HG03095 (cell line): ENCODE results near the gene MICOS13.
A peak's percentile ranks its signal among the peaks of the same experiment; 100 is the strongest.

Experiments
- ATAC-seq: cut with Tn5 transposase; IDR thresholded peaks from one replicate; pipeline ENCODE4 v1.9.1; 2021; ENCODE audit warnings: moderate library complexity; ENCODE audit not compliant: unreplicated experiment

The MICOS13 gene

DNA sequence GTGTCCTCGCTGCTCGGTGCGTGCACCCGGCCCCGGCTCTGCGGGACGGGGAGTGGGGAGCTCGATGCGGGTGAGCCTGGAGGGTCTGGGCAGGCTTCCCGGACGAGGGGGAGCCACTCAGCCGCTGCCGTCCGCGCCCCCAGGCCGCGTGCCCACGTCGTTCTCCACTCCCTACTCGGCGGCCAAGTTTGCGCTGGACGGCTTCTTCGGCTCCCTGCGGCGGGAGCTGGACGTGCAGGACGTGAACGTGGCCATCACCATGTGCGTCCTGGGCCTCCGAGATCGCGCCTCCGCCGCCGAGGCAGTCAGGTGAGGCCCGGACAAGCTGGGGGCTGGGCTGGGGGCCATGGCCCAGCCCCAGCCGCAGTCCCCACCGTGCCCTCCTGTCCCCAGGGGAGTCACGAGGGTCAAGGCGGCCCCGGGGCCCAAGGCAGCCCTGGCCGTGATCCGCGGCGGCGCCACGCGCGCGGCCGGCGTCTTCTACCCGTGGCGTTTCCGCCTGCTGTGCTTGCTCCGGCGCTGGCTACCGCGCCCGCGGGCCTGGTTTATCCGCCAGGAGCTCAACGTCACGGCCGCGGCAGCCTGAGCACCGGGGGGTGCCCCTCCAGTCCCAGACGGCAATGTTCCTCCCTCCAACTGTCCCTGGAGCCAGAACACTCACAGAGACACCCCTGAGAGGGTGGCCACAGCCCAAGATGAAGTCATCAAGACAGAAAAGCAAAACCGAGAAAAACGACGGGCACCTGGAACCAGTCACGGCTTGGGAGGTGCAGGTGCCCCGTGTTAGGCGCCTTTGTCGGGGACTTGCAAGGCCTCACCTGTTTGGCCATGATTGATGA is 7.3 kb upstream of the MICOS13 start:
- ATAC-seq, result no peak

DNA sequence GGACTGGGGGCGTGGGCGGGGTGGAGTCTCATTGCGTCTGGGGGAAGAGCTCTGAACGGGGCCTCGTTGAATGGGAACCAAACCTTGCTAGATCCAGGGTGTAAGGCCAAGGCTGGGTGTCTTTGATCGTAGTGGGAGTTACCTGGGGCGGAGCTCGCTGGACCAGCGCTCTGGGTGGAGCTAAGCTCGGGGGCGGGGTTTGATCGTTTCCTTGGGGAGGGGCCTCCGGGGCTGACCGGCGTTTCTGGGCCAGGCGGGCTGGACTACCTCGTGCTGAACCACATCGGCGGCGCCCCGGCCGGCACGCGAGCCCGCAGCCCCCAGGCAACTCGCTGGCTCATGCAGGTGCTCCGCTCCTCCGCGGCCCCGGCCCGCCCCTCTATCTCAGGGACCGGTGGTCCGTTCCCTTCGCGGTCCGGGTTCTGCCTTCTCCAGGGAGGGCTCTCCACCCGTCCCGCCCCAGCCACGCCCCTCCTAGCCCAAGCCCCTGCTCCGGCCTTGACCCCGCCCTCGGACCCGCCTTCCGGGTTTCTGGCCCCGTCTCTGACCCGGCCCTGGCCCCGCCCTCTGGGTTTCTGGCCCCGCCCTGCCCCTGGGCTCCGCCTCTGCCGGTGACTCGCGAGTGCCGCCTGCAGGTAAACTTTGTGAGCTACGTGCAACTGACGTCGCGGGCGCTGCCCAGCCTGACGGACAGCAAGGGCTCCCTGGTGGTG is 6.5 kb upstream of the MICOS13 start:
- ATAC-seq, result peak; percentile 45

DNA sequence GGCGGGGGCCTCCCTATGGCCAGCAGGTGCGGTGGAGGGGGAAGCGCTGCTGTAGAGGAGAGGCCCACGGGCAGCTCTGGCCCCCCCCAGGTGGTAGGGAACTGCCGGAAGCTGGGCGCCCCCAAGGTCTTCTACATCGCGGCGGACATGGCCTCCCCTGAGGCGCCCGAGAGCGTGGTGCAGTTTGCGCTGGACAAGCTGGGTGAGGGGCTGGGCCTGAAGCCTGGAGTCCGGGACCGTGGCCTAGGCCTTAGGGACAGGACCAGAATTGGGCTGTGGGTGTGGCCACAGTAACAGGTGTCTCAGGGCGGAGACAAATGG is 6.0 kb upstream of the MICOS13 start:
- ATAC-seq, result no peak

DNA sequence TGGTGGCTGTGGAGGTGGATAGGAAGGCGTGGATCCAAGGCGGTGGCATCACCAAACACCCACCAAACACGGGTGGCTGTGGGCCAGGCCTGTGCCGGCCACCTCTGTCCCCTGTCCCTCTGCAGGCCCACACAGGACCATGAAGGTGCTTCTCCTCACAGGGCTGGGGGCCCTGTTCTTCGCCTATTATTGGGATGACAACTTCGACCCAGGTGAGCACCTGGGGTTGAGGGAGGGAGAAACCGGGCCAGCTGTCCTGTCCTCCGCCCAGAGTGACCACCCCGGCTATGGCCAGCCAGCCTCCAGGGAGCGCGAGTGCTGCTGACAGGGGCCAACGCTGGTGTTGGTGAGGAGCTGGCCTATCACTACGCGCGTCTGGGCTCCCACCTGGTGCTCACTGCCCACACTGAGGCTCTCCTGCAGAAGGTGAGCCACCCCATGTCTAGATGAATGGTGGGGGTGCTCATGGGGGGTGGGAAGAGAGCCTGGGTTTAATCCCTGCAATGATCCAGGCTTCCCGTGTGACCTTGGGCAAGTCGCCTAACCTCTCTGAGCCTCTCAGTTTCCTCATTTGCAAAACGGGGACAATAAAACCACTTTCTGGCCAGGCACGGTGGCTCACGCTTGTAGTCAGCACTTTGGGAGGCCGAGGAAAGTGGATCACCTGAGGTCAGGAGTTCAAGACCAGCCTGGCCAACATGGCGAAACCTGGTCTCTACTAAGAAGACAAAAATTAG is 4.5 kb upstream of the MICOS13 start:
- ATAC-seq, result no peak

DNA sequence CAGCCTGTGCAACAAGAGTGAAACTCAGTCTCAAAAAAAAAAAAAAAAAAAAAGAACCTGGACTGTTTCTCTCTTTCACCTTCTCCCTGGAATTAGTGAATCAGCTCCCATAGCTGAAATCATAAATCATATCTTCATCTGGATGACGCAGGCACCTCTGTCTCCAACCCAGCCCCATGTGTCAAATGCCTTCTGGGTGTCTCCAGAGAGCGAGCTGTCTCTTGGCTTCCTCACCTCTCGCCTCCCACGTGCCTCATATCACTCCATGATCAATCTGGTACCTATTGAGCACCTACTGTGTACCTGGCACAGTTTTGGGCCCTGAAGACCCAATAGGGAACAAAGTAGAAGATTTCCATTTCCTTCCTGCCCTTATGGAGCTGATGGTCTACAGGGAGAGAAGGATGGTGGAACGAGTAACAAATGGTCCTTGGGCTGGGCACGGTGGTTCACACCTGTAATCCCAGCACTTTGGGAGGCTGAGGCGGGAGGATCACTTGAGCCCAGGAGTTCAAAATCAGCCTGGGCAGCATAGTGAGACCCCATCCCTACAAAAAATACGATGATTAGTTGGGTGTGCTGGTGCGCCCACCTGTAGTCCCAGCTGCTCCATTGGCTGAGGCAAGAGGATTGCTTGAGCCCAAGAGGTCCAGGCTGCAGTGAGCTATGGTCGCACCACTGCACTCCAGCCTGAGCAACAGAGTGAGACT is 3.0 kb upstream of the MICOS13 start:
- ATAC-seq, result no peak

DNA sequence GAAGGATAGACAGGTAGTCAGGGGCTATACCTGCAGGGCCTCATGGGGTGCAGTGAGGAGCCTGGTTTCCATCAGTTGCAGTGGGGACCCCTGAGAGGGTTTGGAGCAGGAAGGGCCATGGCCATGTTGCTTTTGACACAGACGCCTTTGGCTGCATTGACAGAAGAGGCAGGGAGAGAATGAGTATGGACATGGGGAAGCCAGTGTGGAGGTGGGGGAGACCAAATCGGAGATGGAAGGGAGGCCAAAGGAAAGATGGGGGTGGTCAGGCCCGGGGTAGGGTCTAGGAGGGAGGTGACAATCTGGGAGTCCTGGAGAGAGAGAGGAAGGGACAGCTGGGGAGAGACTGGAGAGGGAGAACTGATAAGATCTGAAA is 1.8 kb upstream of the MICOS13 start:
- ATAC-seq, result no peak

DNA sequence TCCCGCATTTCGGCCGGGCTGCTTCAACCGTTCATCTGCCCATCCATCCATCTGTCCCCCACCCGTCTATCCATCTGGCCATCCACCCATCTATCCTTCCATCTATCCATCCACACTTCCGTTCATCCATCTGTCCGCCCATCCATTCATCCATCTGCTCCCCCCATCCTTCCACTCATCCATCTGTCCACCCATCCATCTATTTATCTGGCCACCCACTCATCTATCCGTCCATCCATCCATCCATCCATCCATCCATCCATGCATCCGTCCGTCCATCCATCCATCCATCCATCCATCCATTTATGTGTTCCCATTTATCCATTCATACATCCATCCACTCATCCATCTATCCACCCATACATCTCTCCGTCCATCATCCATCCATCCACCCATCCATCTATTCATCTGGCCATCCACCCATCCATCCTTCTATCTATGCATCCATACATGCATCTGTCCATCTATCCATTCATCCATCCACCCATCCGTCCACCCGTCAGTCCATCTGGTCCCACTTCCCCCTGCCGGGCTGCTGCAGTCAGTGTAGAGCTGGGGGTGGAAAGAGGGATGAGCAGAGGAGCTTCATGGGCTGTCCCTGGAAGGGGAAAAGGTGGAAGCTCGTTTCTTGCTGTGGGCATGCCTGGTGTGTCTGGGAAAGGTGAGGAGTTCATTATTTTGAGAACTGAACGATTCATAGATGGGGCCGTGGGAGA is 1.2 kb upstream of the MICOS13 start:
- no peak for ATAC-seq

DNA sequence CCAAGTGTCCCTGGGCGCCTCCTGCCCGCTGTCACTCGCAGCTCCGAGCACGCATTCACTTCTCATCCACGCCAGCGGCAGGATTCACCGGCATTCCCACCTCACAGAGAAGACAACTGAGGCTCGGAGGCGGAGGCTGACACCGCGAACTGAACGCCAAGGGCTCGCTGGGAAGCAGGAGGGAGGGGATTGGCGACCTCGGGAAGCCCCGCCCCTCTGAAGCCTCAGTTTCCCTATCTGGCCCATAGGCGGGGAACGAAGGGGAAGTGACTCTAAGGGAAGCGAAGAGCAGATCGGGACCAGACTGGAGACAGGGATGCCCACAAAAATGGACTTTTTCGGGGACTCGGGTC is 256 bp downstream of the MICOS13 start:
- ATAC-seq, result no peak

DNA sequence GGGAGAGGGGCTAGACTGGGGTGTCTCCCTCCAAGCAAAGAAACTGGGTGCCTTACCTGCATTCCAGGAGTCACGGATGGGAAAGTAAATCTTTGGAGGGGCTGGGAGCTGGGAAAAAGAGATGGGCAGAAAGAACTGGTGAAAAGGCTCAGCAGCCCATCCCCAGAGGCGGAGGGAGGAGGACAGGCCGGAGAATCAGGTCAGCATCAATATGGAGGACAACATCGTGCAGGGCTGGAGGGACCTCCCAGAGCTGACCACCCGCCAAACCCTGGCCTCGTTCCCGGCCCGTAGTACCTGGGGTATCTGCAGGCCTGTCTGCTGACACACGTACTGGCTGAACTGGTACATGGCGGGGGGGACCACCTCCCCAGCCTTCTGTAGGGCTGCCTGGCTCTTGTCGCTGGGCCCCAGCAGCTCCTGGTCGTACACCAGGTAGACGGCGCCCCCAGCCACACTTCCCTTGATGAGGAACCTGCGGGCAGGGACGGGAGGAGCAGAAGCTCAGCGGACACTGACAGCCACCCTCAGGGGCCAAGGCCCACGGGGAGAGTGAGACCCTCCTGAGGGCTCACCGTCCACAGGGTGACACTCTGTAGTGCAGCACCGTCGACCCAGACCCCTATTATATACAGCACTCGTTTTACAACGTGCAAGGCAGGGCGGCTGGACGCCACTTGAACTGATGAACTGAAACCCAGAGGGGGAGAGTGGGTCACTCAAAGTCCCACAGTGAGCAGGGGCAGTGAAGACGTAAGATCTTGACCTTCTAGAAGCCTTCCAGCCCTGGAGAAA is 830 bp downstream of the MICOS13 start:
- ATAC-seq, result no peak

DNA sequence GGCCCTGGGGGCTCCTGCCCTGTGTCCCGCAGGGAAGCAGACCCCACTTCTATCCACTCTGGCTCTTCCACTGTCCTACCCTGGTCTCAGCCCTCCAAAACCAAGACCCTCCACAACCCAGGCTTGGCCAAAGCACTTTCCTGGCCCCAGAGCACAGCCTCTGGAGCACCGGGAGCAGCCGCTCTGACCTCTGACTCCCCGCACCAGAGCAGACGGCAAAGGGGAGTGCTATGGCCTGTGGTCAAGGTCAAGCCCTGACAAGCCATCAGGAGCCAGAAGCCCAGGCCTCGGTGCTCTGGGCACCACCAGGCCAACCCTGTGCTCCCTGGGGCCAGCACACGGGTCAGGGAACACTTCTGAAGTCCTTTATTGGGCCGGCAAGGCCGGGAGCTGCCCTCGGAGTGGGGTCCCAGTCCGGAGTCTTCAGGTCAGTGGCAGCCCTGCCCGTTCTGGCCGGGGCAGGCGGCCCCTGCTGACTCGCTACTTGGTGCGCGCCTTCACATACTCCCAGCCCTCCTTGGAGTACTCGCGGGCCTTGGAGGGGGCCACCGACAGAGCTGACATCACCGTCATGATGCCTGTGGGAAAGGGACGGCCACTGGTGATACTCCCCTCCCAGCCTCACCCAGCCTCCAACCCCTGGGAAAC is 2.1 kb downstream of the MICOS13 start:
- no peak for ATAC-seq

DNA sequence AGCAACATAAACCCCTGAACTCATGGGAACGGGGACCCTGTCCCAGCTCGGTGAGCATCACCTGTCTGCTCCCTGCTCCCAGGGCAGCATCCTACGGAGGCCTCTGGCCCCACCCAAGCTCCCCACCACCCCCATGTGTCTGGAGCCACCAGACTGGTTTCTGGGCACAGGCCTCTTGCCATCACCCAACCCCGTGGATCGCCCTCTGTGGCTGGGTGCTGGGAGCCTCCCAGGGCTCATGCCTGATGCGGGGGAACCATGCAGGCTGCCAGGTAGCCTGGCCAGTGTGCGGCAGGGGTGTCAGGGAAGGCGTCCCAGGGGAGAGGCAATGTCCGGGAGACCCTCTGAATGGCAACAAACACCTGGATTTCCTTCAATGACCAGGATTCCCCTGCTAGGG is 2.7 kb downstream of the MICOS13 start:
- no peak for ATAC-seq

DNA sequence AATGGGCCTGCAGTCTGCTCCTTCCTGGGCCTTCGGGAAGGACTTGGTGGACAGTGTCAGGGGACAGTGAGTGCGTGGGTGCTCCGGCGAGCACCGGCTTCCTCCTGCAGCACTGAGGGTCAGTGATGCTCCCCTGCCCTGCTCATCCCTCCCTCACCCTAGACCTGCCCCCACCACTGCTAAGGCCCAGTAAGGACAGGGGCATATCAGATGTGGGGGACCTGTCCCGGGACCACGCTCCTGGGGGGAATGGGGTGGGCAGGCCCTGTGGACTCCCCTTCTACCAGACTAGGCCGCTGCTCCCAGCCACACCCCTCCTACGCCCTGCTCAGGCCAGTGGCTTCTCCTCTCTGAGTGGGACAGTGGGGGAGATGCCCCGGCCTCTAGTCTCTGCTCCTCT is 3.2 kb downstream of the MICOS13 start:
- ATAC-seq, result no peak

DNA sequence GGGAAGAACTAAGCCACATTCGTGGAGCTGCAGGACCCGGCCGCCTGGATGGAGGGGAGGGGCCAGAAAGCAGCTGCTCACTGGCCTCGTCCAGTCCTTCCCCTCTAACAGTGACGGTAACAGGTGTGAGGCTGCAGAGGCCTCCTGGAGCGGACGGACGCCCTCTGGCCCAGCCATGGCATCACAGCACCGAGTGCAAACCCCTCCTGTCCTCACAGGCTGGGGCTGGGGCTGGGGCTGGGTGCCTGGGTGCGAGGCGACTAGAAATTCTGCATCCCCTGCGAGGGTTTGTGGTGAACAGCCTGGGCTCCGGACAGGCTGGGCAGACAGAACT is 3.6 kb downstream of the MICOS13 start:
- ATAC-seq, result no peak

DNA sequence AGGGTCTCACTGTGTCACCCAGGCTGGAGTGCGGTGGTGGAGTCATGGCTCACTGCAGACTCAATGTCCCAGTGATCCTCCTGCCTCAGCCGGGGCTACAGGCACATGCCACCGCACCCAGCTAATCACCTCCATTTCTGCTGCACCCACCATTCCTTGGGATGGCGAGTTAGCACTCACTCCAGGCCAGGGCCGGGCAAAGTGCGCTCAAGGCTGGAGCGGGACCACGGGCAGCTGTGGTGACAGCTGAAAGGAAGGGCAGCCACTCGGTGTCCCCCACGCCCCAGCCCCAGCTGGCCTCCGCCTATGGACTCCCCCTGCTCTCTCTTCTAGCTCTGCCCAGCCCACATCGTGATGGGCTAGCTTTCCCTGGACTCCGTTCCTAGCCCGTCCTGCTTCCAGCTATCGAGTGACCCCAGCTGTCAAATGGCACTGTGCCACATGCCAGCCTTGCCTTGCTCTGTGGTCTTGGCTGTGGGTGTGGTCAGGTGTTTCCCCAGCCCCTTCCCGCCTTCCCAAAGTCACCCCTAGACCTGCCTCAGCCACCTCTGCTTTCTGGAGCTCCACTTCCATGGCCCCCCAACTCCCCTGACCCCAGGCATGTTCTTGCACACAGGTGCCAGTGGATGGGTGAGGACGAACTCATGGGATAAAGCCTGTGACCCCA is 4.1 kb downstream of the MICOS13 start:
- ATAC-seq, result no peak

DNA sequence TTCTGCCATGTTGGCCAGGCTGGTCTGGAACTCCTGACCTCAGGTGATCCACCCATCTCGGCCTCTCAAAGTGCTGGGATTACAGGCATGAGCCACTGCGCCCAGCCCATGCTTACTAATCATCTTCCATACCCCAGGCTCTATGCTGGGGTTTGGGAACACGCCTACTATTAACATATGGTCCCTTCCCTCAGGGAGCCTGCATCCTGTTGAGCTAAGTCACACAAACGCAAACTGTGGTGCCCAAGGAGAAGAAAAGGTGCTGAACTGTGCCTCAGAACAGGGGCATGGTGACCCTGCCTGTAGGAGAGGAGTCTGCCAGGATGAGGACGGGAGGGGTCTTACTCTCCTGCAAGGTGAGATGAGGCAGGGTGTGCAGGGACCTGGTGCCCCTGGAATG is 5.6 kb downstream of the MICOS13 start:
- ATAC-seq, result no peak

DNA sequence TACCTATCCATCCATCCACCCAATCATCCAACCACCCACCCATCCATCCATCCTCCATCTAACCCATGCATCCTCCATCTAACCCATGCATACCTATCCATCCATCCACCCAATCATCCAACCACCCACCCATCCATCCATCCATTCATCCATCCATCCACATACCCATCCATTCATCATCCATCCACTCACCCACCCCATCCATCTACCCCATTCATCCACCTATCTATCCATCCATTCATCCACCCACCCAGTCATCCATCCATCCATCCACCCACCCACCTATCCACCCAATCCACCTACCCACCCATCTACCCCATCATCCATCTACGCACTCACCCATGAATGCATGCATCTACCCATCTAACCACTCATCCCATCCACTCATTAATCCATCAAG is 6.6 kb downstream of the MICOS13 start:
- no peak for ATAC-seq

DNA sequence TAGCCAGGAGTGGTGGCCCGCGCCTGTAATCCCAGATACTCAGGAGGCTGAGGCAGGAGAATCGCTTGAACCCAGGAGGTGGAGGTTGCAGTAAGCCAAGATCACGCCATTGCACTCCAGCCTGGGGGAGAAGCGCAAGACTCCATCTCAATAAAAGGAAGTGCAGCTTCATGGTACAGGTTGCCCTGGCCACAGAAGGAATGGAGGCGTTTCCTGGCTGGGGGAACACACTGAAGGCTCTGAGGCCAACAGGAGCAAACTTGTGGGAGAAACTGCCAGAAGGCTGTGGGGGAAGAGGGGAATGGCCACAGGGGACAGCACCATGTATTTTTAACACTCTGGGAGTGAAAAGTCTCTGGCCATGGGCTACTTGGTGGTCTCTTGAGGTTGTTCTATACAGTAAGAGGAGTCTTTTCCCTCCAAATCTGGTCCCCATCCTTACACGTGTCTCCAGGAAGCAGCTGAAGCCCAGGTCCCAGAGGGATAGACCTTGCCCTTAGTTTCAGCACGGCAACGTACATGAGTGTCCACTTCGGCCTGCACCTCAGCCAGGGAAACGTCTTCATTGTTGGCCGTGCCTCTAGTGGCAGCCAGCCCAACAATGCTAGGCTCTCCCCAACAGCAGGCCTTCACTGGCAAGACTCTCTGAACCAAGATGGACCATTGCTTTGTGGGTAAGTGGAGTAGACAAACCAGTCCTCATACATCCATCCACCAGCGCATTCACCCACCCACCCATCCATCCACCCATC is 7.4 kb downstream of the MICOS13 start:
- ATAC-seq, result no peak

DNA sequence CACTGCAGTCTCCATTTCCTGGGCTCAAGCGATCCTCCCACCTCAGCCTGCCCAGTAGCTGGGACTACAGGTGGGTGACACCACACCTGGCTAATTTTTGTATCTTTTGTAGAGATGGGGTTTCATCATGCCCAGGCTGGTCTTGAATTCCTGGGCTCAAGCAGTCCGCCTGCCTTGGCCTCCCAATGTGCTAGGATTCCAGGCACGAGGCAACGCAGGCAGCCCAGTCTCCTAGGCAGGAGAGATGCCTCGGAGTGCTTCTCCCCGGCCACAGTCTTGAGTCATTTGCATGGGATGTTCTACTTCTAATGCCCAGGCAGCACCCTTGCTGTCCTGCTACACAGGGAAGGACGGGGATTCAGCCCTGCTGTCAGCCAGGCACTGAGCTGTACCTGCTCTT is 8.7 kb downstream of the MICOS13 start:
- no peak for ATAC-seq
